HL-60 (cell line): Measurements from ENCODE around the gene BUB1.

ENCODE experiments used
- GABPA ChIP-seq: IDR thresholded peaks from 2 replicates; pipeline ENCODE4 v1.6.1; 2012; ENCODE audit warnings: low read depth
- POLR2AphosphoS5 ChIP-seq: IDR thresholded peaks from 2 replicates; pipeline ENCODE4 v1.6.1; 2012; ENCODE audit warnings: low read depth
- SPI1 ChIP-seq: IDR thresholded peaks from 2 replicates; pipeline ENCODE4 v1.6.1; 2012; ENCODE audit warnings: low read depth, mild to moderate bottlenecking, borderline replicate concordance
- TF ChIP-seq, protein P1 (sequence below): IDR thresholded peaks from one replicate; pipeline ENCODE4 v1.5.1; 2011; ENCODE audit warnings: low read length, control low read depth, inconsistent platforms; ENCODE audit not compliant: insufficient read depth
- TF ChIP-seq, protein P2 (sequence below): IDR thresholded peaks from 2 replicates; pipeline ENCODE4 v1.6.1; 2012; ENCODE audit warnings: low read depth; ENCODE audit not compliant: insufficient replicate concordance

- TF ChIP-seq, protein P1, sequence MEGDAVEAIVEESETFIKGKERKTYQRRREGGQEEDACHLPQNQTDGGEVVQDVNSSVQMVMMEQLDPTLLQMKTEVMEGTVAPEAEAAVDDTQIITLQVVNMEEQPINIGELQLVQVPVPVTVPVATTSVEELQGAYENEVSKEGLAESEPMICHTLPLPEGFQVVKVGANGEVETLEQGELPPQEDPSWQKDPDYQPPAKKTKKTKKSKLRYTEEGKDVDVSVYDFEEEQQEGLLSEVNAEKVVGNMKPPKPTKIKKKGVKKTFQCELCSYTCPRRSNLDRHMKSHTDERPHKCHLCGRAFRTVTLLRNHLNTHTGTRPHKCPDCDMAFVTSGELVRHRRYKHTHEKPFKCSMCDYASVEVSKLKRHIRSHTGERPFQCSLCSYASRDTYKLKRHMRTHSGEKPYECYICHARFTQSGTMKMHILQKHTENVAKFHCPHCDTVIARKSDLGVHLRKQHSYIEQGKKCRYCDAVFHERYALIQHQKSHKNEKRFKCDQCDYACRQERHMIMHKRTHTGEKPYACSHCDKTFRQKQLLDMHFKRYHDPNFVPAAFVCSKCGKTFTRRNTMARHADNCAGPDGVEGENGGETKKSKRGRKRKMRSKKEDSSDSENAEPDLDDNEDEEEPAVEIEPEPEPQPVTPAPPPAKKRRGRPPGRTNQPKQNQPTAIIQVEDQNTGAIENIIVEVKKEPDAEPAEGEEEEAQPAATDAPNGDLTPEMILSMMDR, result no peak
- TF ChIP-seq POLR2AphosphoS5, result no peak
- TF ChIP-seq, protein P2, sequence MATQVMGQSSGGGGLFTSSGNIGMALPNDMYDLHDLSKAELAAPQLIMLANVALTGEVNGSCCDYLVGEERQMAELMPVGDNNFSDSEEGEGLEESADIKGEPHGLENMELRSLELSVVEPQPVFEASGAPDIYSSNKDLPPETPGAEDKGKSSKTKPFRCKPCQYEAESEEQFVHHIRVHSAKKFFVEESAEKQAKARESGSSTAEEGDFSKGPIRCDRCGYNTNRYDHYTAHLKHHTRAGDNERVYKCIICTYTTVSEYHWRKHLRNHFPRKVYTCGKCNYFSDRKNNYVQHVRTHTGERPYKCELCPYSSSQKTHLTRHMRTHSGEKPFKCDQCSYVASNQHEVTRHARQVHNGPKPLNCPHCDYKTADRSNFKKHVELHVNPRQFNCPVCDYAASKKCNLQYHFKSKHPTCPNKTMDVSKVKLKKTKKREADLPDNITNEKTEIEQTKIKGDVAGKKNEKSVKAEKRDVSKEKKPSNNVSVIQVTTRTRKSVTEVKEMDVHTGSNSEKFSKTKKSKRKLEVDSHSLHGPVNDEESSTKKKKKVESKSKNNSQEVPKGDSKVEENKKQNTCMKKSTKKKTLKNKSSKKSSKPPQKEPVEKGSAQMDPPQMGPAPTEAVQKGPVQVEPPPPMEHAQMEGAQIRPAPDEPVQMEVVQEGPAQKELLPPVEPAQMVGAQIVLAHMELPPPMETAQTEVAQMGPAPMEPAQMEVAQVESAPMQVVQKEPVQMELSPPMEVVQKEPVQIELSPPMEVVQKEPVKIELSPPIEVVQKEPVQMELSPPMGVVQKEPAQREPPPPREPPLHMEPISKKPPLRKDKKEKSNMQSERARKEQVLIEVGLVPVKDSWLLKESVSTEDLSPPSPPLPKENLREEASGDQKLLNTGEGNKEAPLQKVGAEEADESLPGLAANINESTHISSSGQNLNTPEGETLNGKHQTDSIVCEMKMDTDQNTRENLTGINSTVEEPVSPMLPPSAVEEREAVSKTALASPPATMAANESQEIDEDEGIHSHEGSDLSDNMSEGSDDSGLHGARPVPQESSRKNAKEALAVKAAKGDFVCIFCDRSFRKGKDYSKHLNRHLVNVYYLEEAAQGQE, result no peak
- TF ChIP-seq SPI1, result no peak
- TF ChIP-seq GABPA, result no peak
Observed at GRCh38 chr2:110713513-110714362, 35.9 kb upstream of the BUB1 start.
